Central memory CD8-positive, alpha-beta T cell (primary cell): ENCODE data around the gene PROM2.

Source experiments
- ATAC-seq: fragments of 150-1000 bp; cut with Tn5 transposase; replicated peaks from 2 replicates; pipeline ENCODE4 v1.10.0; 2022; ENCODE audit warnings: mild to moderate bottlenecking, moderate FRiP score, moderate number of reproducible peaks; ENCODE audit not compliant: poor library complexity, severe bottlenecking; ENCODE audit errors: extremely low read depth
- DNase-seq, 2 donors: peaks; one replicate each; pipeline ENCODE4 v3.0.0; 2021; ENCODE audit warnings: low spot score in 2 of 2
- H3K27ac Mint-ChIP-seq: one replicate; pipeline ENCODE4 v1.8.0; 2022; ENCODE audit warnings: low read depth, mild to moderate bottlenecking, moderate library complexity, mixed read lengths
- H3K27me3 Mint-ChIP-seq: one replicate; pipeline ENCODE4 v1.8.0; 2022; ENCODE audit warnings: mixed read lengths
- H3K36me3 Mint-ChIP-seq: one replicate; pipeline ENCODE4 v1.8.0; 2022; ENCODE audit warnings: mild to moderate bottlenecking, moderate library complexity, mixed read lengths; ENCODE audit not compliant: insufficient read depth
- H3K4me1 Mint-ChIP-seq: one replicate; pipeline ENCODE4 v1.8.0; 2022; ENCODE audit warnings: mixed read lengths
- H3K4me3 Mint-ChIP-seq: one replicate; pipeline ENCODE4 v1.8.0; 2022; ENCODE audit warnings: mild to moderate bottlenecking, moderate library complexity, mixed read lengths
- H3K9me3 Mint-ChIP-seq: one replicate; pipeline ENCODE4 v1.8.0; 2022; ENCODE audit warnings: mixed read lengths

PROM2 gene

GRCh38 chr2:95307878-95308277 is 33.6 kb downstream of the PROM2 start:
- no peak for DNase-seq
- Mint-ChIP-seq H3K4me3 (no peak overlapping the region), H3K9me3 (no peaks in the 10 kb centered on the region), H3K27ac (no peak overlapping the region), H3K27me3 (peaks cover 13% of the 10 kb centered on the region), H3K36me3 (no peaks in the 10 kb centered on the region), H3K4me1 (no peaks in the 10 kb centered on the region)
- no peak for ATAC-seq

GRCh38 chr2:95308426-95308990 is 34.3 kb downstream of the PROM2 start:
- Mint-ChIP-seq H3K9me3 (no peaks in the 10 kb centered on the region), H3K27me3 (peaks cover 13% of the 10 kb centered on the region), H3K27ac (no peak overlapping the region), H3K4me3 (no peak overlapping the region), H3K36me3 (no peaks in the 10 kb centered on the region), H3K4me1 (no peaks in the 10 kb centered on the region)
- DNase-seq (no peak), ATAC-seq (no peak)

GRCh38 chr2:95309599-95309998 is 35.4 kb downstream of the PROM2 start:
- no peak for DNase-seq
- no peaks in the 10 kb centered on the region for H3K36me3 Mint-ChIP-seq
- no peak for ATAC-seq
- H3K4me3 Mint-ChIP-seq: no peak overlapping the region
- no peaks in the 10 kb centered on the region for H3K4me1 Mint-ChIP-seq
- no peaks in the 10 kb centered on the region for H3K9me3 Mint-ChIP-seq
- no peak overlapping the region for H3K27ac Mint-ChIP-seq
- H3K27me3 Mint-ChIP-seq: peaks cover 20% of the 10 kb centered on the region

- Mint-ChIP-seq H3K4me1 (no peaks in the 10 kb centered on the region), H3K36me3 (no peaks in the 10 kb centered on the region), H3K4me3 (no peak overlapping the region), H3K27me3 (peaks cover 26% of the 10 kb centered on the region), H3K9me3 (no peaks in the 10 kb centered on the region), H3K27ac (no peak overlapping the region)
- DNase-seq: no peak
- ATAC-seq: no peak
Measured at GRCh38 chr2:95310216-95310615, 36.0 kb downstream of the PROM2 start.

- H3K9me3 Mint-ChIP-seq: no peaks in the 10 kb centered on the region
- H3K4me1 Mint-ChIP-seq: no peaks in the 10 kb centered on the region
- H3K27ac Mint-ChIP-seq: no peak overlapping the region
- no peak for DNase-seq
- H3K36me3 Mint-ChIP-seq: no peaks in the 10 kb centered on the region
- no peak for ATAC-seq
- no peak overlapping the region for H3K4me3 Mint-ChIP-seq
- peaks cover 26% of the 10 kb centered on the region for H3K27me3 Mint-ChIP-seq
Measured at GRCh38 chr2:95310651-95311050, 36.4 kb downstream of the PROM2 start.

- DNase-seq: no peak
Measured at GRCh38 chr2:95311815-95312542, 37.7 kb downstream of the PROM2 start.

GRCh38 chr2:95312543-95313201 is 38.4 kb downstream of the PROM2 start:
- H3K27me3 Mint-ChIP-seq: peaks cover 37% of the 10 kb centered on the region
- no peaks in the 10 kb centered on the region for H3K9me3 Mint-ChIP-seq
- no peak overlapping the region for H3K4me3 Mint-ChIP-seq
- no peak overlapping the region for H3K27ac Mint-ChIP-seq
- DNase-seq: no peak
- H3K4me1 Mint-ChIP-seq: no peaks in the 10 kb centered on the region
- no peak for ATAC-seq
- no peaks in the 10 kb centered on the region for H3K36me3 Mint-ChIP-seq

More at GRCh38 chr2:95311815-95312542, 37.7 kb downstream of the PROM2 start:
- H3K4me1 Mint-ChIP-seq: no peaks in the 10 kb centered on the region
- H3K27me3 Mint-ChIP-seq: peaks cover 37% of the 10 kb centered on the region
- no peak for ATAC-seq
- no peaks in the 10 kb centered on the region for H3K9me3 Mint-ChIP-seq
- no peaks in the 10 kb centered on the region for H3K36me3 Mint-ChIP-seq
- no peak overlapping the region for H3K4me3 Mint-ChIP-seq
- no peak overlapping the region for H3K27ac Mint-ChIP-seq

- Mint-ChIP-seq H3K27ac (no peak overlapping the region), H3K27me3 (peaks cover 41% of the 10 kb centered on the region), H3K4me1 (no peaks in the 10 kb centered on the region), H3K9me3 (no peaks in the 10 kb centered on the region), H3K36me3 (no peaks in the 10 kb centered on the region), H3K4me3 (no peak overlapping the region)
- DNase-seq (no peak), ATAC-seq (no peak)
Measured at GRCh38 chr2:95313296-95314131, 39.3 kb downstream of the PROM2 start.

- no peaks in the 10 kb centered on the region for H3K36me3 Mint-ChIP-seq
- H3K4me1 Mint-ChIP-seq: no peaks in the 10 kb centered on the region
- no peak overlapping the region for H3K4me3 Mint-ChIP-seq
- ATAC-seq (no peak), DNase-seq (no peak)
- no peak overlapping the region for H3K27ac Mint-ChIP-seq
- H3K9me3 Mint-ChIP-seq: no peaks in the 10 kb centered on the region
- H3K27me3 Mint-ChIP-seq: peaks cover 47% of the 10 kb centered on the region
Measured at GRCh38 chr2:95314598-95314963, 40.3 kb downstream of the PROM2 start.

- Mint-ChIP-seq H3K27ac (no peak overlapping the region), H3K36me3 (no peaks in the 10 kb centered on the region), H3K27me3 (peaks cover 42% of the 10 kb centered on the region), H3K9me3 (no peaks in the 10 kb centered on the region), H3K4me3 (no peak overlapping the region), H3K4me1 (no peaks in the 10 kb centered on the region)
- no peak for ATAC-seq
- no peak for DNase-seq
Measured at GRCh38 chr2:95314964-95315611, 40.8 kb downstream of the PROM2 start.

- H3K36me3 Mint-ChIP-seq: no peaks in the 10 kb centered on the region
- no peak for DNase-seq
- peaks cover 34% of the 10 kb centered on the region for H3K27me3 Mint-ChIP-seq
- H3K4me1 Mint-ChIP-seq: no peaks in the 10 kb centered on the region
- ATAC-seq: no peak
- no peak overlapping the region for H3K4me3 Mint-ChIP-seq
- H3K9me3 Mint-ChIP-seq: no peaks in the 10 kb centered on the region
- no peak overlapping the region for H3K27ac Mint-ChIP-seq
Measured at GRCh38 chr2:95315801-95316411, 41.7 kb downstream of the PROM2 start.
